ENCODE results near the gene MACO1.
A peak's percentile ranks its signal among the peaks of the same experiment; 100 is the strongest.

Gene MACO1

GRCh38 chr1:25433389-25434186 is 2.9 kb downstream of the MACO1 start:
- peak overlapping the region; percentile 14 for H3K4me2 ChIP-seq (ENCODE audit: low read length)
- peaks cover 3% of the 10 kb centered on the region for H3K4me1 ChIP-seq
- no peaks in the 10 kb centered on the region for H3K9me3 ChIP-seq (ENCODE audit: control insufficient read depth, low read length)
- no peak overlapping the region for H3K27ac ChIP-seq
- TF ChIP-seq, protein P1, sequence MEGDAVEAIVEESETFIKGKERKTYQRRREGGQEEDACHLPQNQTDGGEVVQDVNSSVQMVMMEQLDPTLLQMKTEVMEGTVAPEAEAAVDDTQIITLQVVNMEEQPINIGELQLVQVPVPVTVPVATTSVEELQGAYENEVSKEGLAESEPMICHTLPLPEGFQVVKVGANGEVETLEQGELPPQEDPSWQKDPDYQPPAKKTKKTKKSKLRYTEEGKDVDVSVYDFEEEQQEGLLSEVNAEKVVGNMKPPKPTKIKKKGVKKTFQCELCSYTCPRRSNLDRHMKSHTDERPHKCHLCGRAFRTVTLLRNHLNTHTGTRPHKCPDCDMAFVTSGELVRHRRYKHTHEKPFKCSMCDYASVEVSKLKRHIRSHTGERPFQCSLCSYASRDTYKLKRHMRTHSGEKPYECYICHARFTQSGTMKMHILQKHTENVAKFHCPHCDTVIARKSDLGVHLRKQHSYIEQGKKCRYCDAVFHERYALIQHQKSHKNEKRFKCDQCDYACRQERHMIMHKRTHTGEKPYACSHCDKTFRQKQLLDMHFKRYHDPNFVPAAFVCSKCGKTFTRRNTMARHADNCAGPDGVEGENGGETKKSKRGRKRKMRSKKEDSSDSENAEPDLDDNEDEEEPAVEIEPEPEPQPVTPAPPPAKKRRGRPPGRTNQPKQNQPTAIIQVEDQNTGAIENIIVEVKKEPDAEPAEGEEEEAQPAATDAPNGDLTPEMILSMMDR (IDR thresholded peaks at IDR 0.05) = no peak
- H3K9ac ChIP-seq = no peak overlapping the region
- peaks cover 2% of the 10 kb centered on the region for H3K79me2 ChIP-seq
- no peaks in the 10 kb centered on the region for H3K36me3 ChIP-seq (ENCODE audit: control insufficient read depth, insufficient read depth, low read length)
- no peak overlapping the region for H2AFZ ChIP-seq
- no peaks in the 10 kb centered on the region for H3K27me3 ChIP-seq (ENCODE audit: control insufficient read depth, insufficient read depth, low read length)
- peak overlapping the region; percentile 11 for H3K4me3 ChIP-seq (ENCODE audit: low read depth, low read length)

- Histone ChIP-seq H3K4me3 (ENCODE audit: low read depth, low read length) (no peak overlapping the region), H3K79me2 (peaks cover 2% of the 10 kb centered on the region), H2AFZ (no peak overlapping the region), H3K9me3 (ENCODE audit: control insufficient read depth, low read length) (no peaks in the 10 kb centered on the region), H3K27ac (no peak overlapping the region), H3K9ac (no peak overlapping the region), H3K27me3 (ENCODE audit: control insufficient read depth, insufficient read depth, low read length) (no peaks in the 10 kb centered on the region), H3K36me3 (ENCODE audit: control insufficient read depth, insufficient read depth, low read length) (no peaks in the 10 kb centered on the region), H3K4me2 (ENCODE audit: low read length) (no peak overlapping the region), H3K4me1 (peaks cover 3% of the 10 kb centered on the region)
- TF ChIP-seq, protein P1 (IDR thresholded peaks at IDR 0.05) = no peak
Measured at GRCh38 chr1:25435397-25436108, 4.9 kb downstream of the MACO1 start.

GRCh38 chr1:25437672-25438071 is 7.0 kb downstream of the MACO1 start:
- peaks cover 3% of the 10 kb centered on the region for H3K4me1 ChIP-seq
- no peaks in the 10 kb centered on the region for H3K36me3 ChIP-seq (ENCODE audit: control insufficient read depth, insufficient read depth, low read length)
- no peaks in the 10 kb centered on the region for H3K27me3 ChIP-seq (ENCODE audit: control insufficient read depth, insufficient read depth, low read length)
- H3K4me3 ChIP-seq (ENCODE audit: low read depth, low read length) = no peak overlapping the region
- no peak overlapping the region for H2AFZ ChIP-seq
- H3K9me3 ChIP-seq (ENCODE audit: control insufficient read depth, low read length) = no peaks in the 10 kb centered on the region
- H3K27ac ChIP-seq = no peak overlapping the region
- no peak overlapping the region for H3K4me2 ChIP-seq (ENCODE audit: low read length)
- H3K79me2 ChIP-seq = peaks cover 10% of the 10 kb centered on the region
- no peak overlapping the region for H3K9ac ChIP-seq
- TF ChIP-seq, protein P1 (IDR thresholded peaks at IDR 0.05) = no peak

GRCh38 chr1:25439287-25439686 is 8.6 kb downstream of the MACO1 start:
- H3K4me2 ChIP-seq (ENCODE audit: low read length) = no peak overlapping the region
- H3K4me1 ChIP-seq = peaks cover 3% of the 10 kb centered on the region
- H3K79me2 ChIP-seq = peaks cover 16% of the 10 kb centered on the region
- no peaks in the 10 kb centered on the region for H3K9me3 ChIP-seq (ENCODE audit: control insufficient read depth, low read length)
- H3K27me3 ChIP-seq (ENCODE audit: control insufficient read depth, insufficient read depth, low read length) = no peaks in the 10 kb centered on the region
- H3K27ac ChIP-seq = no peak overlapping the region
- H2AFZ ChIP-seq = no peak overlapping the region
- H3K4me3 ChIP-seq (ENCODE audit: low read depth, low read length) = no peak overlapping the region
- no peaks in the 10 kb centered on the region for H3K36me3 ChIP-seq (ENCODE audit: control insufficient read depth, insufficient read depth, low read length)
- TF ChIP-seq, protein P1 (IDR thresholded peaks at IDR 0.05) = no peak
- H3K9ac ChIP-seq = no peak overlapping the region

Measured in parathyroid adenoma (tissue), 2 donors.